IPS DF 4.7 (cell line): Measurements from ENCODE around the gene NAIF1.
"Not testable (repeated sequence)": the region's sequence is repeated elsewhere in the genome, so short reads cannot be mapped to it uniquely, and the experiment has no call there.

Experiments
- DNase-seq: peaks from one replicate; pipeline ENCODE4 v3.0.0-alpha.2; 2013; ENCODE audit warnings: low spot score; ENCODE audit errors: extremely low read depth

NAIF1 gene

GRCh38 chr9:128062279-128062678, 4.8 kb downstream of the NAIF1 start:
- no peak for DNase-seq

DNA sequence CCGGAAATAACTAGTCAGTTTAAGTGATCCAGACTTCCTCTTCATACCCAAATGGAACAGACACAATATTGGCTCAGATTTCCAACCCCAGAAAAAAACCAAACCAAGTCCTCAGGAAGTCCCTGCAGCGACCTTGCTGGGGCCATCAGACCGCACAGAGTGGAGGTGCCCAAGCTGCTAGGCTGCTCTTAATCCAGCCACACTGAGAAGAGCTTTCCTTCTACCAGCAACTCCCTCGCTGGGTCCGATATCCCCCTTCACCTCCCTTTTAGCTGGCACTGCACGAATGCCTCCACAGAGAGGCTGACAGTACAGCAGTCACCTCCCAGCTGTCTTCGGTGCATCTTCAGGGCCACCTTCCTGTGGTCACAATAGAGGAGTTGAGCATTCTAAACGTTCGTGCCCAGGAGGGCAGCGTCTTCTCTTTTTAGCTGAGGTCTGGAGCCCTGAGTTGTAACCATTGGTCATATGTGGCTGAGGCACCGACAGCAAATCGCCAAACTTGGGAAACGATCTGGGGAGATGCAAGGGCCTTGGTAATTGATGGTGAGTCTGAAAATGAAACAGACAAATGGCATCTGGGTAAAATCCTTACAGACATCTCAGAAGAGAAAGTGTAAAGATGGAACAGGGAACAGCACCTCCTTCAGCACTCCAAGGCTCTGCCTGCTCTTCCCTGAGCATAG, 5.7 kb downstream of the NAIF1 start:
- DNase-seq = no peak

GRCh38 chr9:128059365-128059983, 7.6 kb downstream of the NAIF1 start:
- DNase-seq = no peak

GRCh38 chr9:128057724-128058409, 9.3 kb downstream of the NAIF1 start:
- no peak for DNase-seq

DNA sequence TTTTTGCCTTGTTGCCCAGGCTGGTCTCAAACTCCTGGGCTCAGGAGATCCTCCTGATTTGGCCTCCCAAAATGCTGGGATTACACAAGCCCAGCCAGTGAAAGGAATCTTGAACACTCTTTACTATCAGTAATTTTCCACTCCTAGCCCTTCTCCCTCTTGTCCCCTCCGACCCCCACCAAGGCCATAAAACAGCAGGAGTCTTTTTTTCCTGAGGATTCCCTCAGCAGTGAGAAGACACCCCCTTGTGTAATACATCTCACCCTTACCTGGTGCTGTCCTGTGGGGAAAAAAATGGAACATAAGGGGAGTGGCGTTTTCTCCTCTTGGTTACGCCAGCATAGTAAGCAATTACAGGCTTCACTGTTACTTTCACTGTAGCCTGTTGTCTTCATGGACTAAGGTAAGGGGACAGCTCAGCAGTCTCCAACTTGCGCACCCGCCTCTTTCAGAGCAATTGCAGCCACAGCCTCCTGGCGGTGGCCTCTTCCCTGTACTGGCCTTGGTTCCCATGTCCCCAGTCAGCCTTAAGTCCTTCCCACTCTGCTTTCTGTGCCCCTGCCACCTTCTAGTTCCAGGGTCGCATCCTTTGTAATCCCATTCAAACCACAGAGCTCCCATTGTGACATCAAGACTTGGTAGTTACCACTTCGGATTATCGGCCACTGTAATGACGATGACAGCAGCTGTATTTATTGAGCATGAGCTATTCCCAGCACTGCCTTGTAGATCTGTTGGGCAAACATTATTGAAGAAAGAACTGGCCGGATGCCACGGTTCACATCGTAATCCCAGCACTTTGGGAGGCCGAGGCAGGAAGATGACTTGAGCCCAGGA, 10.0 kb downstream of the NAIF1 start:
- DNase-seq = no peak

- DNase-seq = no peak
Observed at GRCh38 chr9:128056086-128056485, 11.0 kb downstream of the NAIF1 start.

- DNase-seq = no peak
Observed at GRCh38 chr9:128055344-128056040, 11.6 kb downstream of the NAIF1 start.

DNA sequence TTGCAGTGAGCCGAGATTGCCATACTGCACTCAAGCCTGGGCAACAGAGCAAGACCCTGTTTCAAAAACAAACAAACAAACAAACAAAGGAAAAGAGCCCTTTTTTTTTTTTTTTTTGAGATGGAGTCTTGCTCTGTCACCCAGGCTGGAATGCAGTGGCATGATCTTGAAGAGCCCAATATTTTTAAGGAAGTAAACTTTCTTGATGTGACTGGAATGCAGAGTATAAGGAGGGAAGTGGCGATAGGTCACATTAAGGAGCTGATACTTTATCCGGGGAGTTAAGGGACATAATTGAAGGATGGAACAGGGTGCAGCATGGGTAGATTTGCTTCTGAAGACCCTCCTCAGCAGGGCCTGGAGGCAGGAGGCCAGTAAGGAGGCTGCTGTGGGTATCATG, 13.0 kb downstream of the NAIF1 start:
- no peak for DNase-seq

- no peak for DNase-seq
Observed at GRCh38 chr9:128053560-128053959, 13.6 kb downstream of the NAIF1 start.

DNA sequence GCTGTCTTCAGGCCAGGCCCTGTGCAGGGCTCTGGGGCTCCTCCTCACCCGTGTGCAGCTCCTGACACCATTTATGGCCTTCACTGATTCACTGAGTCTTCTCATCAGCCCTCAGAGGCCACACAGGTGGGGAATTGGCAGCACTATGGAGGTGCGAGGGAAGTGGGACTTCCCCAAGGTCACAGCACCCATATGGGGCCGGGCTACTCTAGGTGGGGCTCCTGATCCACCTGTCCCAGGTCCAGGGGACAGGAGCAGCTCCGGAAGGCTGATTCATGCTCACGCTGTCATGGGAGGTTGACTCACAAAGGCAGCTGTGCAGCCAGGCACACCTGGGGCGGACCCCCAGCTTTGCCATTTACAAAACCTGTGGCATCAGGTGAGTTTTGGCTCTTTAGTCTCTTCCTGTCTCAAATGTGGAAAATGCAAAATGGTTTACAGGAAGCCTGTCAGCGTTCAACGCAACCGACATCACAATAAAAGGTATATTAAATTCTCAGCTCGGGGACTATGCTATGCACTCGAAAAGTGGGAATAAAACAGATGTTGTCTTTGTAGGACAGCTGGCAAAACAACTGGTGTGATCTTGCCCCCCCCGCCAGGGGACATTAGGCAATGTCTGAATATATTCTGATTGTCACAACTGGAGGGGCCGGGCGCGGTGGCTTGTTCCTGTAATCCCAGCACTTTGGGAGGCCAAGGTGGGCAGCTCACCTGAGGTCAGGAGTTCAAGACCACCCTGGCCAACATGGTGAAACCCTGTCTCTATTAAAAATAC, 15.0 kb downstream of the NAIF1 start:
- DNase-seq = no peak

GRCh38 chr9:128049843-128050242, 17.3 kb downstream of the NAIF1 start:
- DNase-seq = no peak

DNA sequence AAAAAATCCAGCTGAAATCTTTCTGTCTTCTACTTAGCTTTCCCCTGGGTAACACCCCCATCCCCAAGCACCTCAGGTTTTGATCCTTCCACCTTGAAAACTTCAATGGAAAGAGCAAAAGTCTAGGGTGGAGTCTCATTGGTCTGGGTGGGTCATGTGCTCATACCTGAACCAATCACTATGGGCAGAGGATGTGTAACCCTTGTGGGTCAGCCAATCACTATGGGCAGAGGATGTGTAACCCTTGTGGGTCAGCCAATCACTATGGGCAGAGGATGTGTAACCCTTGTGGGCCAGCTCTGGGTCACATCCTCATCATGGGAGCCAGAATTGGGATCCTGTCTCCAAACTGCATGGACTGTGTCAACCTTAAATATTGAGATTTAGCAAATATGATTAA, 18.5 kb downstream of the NAIF1 start:
- no peak for DNase-seq

- DNase-seq = no peak
Observed at GRCh38 chr9:128047231-128047630, 19.9 kb downstream of the NAIF1 start.

DNA sequence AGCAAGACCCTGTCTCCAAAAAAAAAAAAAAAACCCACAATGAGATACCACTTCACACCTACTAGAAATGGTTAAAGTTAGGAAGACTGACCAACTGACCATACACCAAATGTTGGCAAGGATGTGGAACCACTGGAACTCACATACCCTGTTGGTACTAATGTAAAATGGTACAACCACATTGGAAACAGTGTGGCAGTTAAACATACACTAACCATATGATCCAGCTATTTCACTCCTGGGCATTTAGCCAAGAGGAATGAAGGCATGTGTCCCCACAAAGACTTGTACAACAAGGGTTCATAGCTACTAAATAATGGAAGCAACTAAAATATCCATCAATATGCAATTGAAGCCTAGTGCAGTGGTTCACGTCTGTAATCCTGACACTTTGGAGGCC, 21.3 kb downstream of the NAIF1 start:
- no peak for DNase-seq

- not testable (repeated sequence) for DNase-seq
Observed at GRCh38 chr9:128045409-128045808, 21.7 kb downstream of the NAIF1 start.

DNA sequence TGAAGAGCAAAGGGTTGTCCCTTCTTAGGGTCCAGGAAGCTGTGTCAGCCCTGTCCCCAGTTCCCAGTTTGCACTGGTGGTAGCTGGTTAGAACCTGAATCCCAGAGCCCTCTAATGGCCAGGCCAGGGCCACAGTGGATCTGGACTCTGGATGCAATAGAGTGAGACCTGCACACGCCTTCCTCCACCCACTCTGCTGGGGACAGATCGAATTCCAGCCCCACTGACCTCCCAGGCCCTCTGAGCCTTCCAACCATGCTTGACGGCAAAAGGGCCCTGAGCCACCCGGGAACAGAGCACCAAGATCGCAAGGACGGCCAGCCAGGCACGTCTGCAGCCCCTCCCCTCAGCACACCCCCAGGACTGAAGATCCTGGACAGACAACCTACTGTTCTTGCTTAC, 23.7 kb downstream of the NAIF1 start:
- DNase-seq = no peak

DNA sequence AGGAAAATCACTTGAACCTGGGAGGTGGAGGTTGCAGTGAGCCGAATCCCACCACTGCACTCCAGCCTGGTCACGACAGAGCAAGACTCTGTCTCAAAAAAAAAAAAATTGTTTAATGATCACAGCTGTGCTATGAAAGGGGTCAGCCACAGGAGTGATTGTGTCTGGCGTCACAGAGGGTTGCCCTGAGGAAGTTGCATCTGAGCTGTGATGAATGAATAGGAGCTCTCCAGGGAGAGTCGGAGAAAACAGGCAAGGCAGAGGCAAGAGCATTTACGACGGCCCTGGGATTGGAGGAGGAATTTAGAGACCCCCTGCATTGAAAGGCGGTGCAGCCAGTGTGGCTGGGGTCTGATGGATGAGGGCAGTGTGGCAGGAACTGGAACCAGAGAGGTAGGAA, 25.1 kb downstream of the NAIF1 start:
- no peak for DNase-seq

DNA sequence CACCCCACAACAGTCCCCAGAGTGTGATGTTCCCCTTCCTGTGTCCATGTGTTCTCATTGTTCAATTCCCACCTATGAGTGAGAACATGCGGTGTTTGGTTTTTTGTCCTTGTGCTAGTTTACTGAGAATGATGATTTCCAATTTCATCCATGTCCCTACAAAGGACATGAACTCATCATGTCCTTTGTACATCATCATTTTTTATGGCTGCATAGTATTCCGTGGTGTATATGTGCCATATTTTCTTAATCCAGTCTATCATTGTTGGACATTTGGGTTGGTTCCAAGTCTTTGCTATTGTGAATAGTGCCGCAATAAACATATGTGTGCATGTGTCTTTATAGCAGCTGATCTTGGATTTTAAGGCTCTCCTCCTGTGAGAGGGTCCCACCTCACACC, 26.3 kb downstream of the NAIF1 start:
- DNase-seq = not testable (repeated sequence)

DNA sequence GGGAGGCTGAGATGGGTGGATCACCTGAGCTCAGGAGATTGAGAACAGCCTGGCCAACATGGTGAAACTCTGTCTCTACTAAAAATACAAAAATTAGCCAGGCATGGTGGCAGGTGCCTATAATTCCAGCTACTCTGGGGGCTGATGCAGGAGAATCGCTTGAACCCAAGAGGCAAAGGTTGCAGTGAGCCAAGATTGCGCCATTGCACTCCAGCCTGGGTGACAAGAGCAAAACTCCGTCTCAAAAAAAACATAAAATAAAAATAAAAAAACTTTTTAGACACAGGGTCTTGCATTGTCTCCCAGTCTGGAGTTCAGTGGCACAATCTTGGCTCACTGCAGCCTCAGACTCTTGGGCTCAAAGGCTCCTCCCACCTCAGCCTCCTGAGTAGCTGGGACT, 30.6 kb downstream of the NAIF1 start:
- not testable (repeated sequence) for DNase-seq
